Measurements from ENCODE around the gene LSM11.

- TF ChIP-seq POLR2A (IDR thresholded peaks at IDR 0.05; ENCODE audit: low read depth, low read length) (no peak), TAF1 (IDR thresholded peaks at IDR 0.05; ENCODE audit: borderline replicate concordance, low read depth, low read length) (no peak)
Observed at GRCh38 chr5:157710431-157710830, 33.1 kb upstream of the LSM11 start.
